Measurements from ENCODE around the gene HSPG2. TPM values are rescaled to one million over a fixed set of nuclear protein-coding genes. Genes with fewer than 3 reads are reported as not detected.

The HSPG2 gene
- total and polyA plus RNA-seq, 2 of the 13 experiments (the other 11 are each of a cell fraction or from before 2014, with no cell fraction given): 9.1 to 13.1 TPM

DNA sequence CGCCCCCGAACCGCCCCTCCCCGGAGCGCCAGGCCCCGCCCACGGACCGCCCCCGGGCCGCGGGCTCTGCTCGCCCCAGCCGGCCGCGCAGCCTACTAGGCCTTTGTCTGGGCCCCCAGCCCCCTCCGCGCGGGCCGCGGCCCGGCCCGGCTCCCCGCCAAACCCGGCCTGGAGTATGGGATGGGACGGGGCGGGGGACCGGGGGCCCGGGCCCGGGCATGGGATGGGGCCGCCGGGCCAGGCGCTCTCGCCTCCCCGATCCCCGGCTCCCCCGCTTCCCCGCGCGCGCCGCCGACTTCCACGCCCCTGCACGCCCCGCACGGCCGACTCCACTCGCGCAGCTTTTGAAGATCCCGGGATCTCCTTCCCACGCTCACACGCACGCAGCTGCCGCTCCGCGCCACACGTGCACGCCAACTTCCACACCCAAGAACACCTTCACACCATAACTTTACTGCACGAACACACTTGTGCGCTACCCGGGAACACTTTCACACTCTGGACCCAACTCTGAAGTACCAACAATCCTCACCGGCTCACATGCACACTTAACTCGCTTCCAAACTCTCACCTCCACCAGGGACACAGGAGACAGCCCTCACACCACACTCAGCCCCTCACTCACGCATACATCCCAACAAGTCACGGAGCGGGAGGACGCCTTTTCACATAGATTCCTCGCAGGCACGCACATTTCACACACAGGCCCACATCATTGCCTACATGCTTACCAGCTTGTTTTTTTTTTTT lies 437 bp upstream of the HSPG2 start (continued):
- TF ChIP-seq, protein P1, sequence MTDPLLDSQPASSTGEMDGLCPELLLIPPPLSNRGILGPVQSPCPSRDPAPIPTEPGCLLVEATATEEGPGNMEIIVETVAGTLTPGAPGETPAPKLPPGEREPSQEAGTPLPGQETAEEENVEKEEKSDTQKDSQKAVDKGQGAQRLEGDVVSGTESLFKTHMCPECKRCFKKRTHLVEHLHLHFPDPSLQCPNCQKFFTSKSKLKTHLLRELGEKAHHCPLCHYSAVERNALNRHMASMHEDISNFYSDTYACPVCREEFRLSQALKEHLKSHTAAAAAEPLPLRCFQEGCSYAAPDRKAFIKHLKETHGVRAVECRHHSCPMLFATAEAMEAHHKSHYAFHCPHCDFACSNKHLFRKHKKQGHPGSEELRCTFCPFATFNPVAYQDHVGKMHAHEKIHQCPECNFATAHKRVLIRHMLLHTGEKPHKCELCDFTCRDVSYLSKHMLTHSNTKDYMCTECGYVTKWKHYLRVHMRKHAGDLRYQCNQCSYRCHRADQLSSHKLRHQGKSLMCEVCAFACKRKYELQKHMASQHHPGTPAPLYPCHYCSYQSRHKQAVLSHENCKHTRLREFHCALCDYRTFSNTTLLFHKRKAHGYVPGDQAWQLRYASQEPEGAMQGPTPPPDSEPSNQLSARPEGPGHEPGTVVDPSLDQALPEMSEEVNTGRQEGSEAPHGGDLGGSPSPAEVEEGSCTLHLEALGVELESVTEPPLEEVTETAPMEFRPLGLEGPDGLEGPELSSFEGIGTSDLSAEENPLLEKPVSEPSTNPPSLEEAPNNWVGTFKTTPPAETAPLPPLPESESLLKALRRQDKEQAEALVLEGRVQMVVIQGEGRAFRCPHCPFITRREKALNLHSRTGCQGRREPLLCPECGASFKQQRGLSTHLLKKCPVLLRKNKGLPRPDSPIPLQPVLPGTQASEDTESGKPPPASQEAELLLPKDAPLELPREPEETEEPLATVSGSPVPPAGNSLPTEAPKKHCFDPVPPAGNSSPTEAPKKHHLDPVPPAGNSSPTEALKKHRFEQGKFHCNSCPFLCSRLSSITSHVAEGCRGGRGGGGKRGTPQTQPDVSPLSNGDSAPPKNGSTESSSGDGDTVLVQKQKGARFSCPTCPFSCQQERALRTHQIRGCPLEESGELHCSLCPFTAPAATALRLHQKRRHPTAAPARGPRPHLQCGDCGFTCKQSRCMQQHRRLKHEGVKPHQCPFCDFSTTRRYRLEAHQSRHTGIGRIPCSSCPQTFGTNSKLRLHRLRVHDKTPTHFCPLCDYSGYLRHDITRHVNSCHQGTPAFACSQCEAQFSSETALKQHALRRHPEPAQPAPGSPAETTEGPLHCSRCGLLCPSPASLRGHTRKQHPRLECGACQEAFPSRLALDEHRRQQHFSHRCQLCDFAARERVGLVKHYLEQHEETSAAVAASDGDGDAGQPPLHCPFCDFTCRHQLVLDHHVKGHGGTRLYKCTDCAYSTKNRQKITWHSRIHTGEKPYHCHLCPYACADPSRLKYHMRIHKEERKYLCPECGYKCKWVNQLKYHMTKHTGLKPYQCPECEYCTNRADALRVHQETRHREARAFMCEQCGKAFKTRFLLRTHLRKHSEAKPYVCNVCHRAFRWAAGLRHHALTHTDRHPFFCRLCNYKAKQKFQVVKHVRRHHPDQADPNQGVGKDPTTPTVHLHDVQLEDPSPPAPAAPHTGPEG (CRISPR knock-in tag; IDR thresholded peaks at IDR 0.05): 0 out of 2 replicates have a peak, but pooled peaks have one; percentile 45
- TF ChIP-seq KMT2B (CRISPR knock-in tag; IDR thresholded peaks at IDR 0.05): no peak
- TF ChIP-seq, protein P2, sequence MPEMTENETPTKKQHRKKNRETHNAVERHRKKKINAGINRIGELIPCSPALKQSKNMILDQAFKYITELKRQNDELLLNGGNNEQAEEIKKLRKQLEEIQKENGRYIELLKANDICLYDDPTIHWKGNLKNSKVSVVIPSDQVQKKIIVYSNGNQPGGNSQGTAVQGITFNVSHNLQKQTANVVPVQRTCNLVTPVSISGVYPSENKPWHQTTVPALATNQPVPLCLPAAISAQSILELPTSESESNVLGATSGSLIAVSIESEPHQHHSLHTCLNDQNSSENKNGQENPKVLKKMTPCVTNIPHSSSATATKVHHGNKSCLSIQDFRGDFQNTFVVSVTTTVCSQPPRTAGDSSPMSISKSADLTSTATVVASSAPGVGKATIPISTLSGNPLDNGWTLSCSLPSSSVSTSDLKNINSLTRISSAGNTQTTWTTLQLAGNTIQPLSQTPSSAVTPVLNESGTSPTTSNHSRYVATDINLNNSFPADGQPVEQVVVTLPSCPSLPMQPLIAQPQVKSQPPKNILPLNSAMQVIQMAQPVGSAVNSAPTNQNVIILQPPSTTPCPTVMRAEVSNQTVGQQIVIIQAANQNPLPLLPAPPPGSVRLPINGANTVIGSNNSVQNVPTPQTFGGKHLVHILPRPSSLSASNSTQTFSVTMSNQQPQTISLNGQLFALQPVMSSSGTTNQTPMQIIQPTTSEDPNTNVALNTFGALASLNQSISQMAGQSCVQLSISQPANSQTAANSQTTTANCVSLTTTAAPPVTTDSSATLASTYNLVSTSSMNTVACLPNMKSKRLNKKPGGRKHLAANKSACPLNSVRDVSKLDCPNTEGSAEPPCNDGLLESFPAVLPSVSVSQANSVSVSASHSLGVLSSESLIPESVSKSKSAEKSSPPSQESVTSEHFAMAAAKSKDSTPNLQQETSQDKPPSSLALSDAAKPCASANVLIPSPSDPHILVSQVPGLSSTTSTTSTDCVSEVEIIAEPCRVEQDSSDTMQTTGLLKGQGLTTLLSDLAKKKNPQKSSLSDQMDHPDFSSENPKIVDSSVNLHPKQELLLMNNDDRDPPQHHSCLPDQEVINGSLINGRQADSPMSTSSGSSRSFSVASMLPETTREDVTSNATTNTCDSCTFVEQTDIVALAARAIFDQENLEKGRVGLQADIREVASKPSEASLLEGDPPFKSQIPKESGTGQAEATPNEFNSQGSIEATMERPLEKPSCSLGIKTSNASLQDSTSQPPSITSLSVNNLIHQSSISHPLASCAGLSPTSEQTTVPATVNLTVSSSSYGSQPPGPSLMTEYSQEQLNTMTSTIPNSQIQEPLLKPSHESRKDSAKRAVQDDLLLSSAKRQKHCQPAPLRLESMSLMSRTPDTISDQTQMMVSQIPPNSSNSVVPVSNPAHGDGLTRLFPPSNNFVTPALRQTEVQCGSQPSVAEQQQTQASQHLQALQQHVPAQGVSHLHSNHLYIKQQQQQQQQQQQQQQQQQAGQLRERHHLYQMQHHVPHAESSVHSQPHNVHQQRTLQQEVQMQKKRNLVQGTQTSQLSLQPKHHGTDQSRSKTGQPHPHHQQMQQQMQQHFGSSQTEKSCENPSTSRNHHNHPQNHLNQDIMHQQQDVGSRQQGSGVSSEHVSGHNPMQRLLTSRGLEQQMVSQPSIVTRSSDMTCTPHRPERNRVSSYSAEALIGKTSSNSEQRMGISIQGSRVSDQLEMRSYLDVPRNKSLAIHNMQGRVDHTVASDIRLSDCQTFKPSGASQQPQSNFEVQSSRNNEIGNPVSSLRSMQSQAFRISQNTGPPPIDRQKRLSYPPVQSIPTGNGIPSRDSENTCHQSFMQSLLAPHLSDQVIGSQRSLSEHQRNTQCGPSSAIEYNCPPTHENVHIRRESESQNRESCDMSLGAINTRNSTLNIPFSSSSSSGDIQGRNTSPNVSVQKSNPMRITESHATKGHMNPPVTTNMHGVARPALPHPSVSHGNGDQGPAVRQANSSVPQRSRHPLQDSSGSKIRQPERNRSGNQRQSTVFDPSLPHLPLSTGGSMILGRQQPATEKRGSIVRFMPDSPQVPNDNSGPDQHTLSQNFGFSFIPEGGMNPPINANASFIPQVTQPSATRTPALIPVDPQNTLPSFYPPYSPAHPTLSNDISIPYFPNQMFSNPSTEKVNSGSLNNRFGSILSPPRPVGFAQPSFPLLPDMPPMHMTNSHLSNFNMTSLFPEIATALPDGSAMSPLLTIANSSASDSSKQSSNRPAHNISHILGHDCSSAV (CRISPR knock-in tag; IDR thresholded peaks at IDR 0.05; ENCODE audit: borderline replicate concordance): no peak
- TF ChIP-seq, protein P3, sequence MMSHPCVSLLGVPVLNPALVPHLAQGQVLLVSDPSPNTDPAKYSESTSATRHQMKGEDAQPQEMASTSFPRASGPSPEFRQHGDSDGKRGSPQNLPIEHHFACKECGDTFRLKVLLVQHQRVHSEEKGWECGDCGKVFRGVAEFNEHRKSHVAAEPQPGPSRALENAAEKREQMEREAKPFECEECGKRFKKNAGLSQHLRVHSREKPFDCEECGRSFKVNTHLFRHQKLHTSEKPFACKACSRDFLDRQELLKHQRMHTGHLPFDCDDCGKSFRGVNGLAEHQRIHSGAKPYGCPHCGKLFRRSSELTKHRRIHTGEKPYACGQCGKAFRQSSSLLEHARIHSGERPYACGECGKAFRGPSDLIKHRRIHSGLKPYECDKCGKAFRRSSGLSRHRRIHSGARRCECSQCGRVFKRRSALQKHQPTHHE (CRISPR knock-in tag; IDR thresholded peaks at IDR 0.05; ENCODE audit: borderline replicate concordance): no peak
- no peak for TF ChIP-seq SAFB2 (CRISPR knock-in tag; IDR thresholded peaks at IDR 0.05; ENCODE audit: borderline replicate concordance, low read depth)
- TF ChIP-seq, protein P4, sequence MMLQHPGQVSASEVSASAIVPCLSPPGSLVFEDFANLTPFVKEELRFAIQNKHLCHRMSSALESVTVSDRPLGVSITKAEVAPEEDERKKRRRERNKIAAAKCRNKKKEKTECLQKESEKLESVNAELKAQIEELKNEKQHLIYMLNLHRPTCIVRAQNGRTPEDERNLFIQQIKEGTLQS (CRISPR knock-in tag; IDR thresholded peaks at IDR 0.05): no peak
- no peak for TF ChIP-seq XRCC5 (optimal IDR thresholded peaks at IDR 0.05; ENCODE audit: low read length)
- TF ChIP-seq, protein P5, sequence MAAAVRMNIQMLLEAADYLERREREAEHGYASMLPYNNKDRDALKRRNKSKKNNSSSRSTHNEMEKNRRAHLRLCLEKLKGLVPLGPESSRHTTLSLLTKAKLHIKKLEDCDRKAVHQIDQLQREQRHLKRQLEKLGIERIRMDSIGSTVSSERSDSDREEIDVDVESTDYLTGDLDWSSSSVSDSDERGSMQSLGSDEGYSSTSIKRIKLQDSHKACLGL (CRISPR knock-in tag; IDR thresholded peaks at IDR 0.05): no peak
- no peak for TF ChIP-seq ZNF543 (CRISPR knock-in tag; IDR thresholded peaks at IDR 0.05)
- no peak for TF ChIP-seq ZNF614 (CRISPR knock-in tag; IDR thresholded peaks at IDR 0.05; ENCODE audit: borderline replicate concordance)
- TF ChIP-seq ZNF260 (CRISPR knock-in tag; IDR thresholded peaks at IDR 0.05; ENCODE audit: borderline replicate concordance, low read depth): no peak
- TF ChIP-seq ISL2 (CRISPR knock-in tag; IDR thresholded peaks at IDR 0.05): no peak
